Stimulated activated CD4-positive, alpha-beta T cell treated with anti-CD3 and anti-CD28 coated beads, TNF-alpha, amount 100 ng/mL, for 4 hours (primary cell): ENCODE results near the gene CASP5.

Experiments used
- DNase-seq, 3 experiments: peaks; one replicate each; pipeline ENCODE4 v3.0.0-alpha.2; 2020; ENCODE audit warnings: low read depth in 3 of 3

Gene CASP5

GRCh38 chr11:104967534-104968354 is 55.2 kb downstream of the CASP5 start:
- DNase-seq, result no peak

GRCh38 chr11:104965735-104966134 is 57.2 kb downstream of the CASP5 start:
- DNase-seq, result no peak

GRCh38 chr11:104964247-104964646 is 58.7 kb downstream of the CASP5 start:
- DNase-seq, result no peak

GRCh38 chr11:104962852-104963251 is 60.1 kb downstream of the CASP5 start:
- DNase-seq, result no peak

GRCh38 chr11:104957280-104957679 is 65.7 kb downstream of the CASP5 start:
- DNase-seq, result no peak

- DNase-seq, result no peak
Observed at GRCh38 chr11:104956528-104956927, 66.4 kb downstream of the CASP5 start.

GRCh38 chr11:104946907-104947306 is 76.1 kb downstream of the CASP5 start:
- no peak for DNase-seq
